HG03342 (cell line): ENCODE data around the gene MOXD1.

Experiments used
- ATAC-seq: cut with Tn5 transposase; IDR thresholded peaks from one replicate; pipeline ENCODE4 v1.9.1; 2021; ENCODE audit warnings: mild to moderate bottlenecking, moderate library complexity; ENCODE audit not compliant: unreplicated experiment

MOXD1 gene

DNA sequence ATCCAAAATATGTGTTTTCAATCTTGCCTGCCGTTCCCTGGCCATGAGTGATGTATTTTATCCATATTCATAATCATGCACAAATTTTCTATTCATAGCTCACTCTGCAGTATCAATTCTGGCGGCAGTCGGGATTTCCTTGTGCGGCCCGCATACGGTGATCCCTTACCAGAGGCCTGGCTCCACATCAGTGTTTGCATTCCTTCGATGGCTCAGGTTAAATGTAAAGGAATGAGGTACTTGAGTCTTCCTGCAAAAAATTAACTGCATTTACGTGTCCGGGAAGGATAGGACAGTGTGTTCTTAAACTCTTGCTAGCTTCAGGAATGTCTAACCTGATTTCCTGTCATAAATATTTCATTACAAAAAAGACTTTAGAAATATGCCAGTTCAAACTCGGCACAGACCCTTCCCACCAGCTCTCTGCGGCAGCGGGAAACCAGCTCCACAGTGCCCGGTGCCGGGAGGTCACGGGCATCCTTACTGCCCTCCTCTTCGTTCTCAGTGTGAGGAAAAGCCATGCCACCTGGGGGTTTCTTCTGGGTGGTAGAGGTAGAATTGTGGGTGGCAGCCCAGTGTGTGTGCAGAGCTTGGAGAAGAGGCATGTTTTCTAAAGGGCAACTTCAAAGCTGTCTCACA, 154.5 kb downstream of the MOXD1 start:
- ATAC-seq = no peak

DNA sequence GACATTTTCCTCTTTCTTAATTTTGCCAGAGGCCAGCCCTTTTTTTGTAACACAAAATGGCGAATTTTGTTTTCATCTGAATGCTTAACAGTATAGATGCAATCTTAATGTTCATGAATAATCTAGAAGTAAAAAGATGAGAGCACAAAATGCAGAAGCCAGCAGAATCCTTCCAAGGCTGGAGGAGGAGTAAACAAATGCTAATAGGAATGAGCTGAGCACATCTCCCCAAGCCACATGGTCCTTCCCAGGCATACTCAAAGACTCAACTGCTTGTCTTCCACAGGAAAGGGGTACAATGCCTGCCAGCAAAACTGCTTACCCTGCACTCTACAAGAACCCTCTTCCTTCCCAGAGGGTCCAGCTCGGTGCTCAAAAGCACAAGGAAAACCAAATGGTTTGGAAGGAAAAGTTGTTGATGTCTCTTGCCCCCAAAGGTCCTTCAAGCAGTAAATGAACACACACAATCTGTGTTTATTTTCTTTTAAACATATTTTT, 155.1 kb downstream of the MOXD1 start:
- ATAC-seq = no peak
